AG10803 (cell line): ENCODE data around the gene PLA2G4C.
A peak's percentile ranks its signal among the peaks of the same experiment; 100 is the strongest.

Experiments
- DNase-seq: peaks from one replicate; pipeline ENCODE4 v3.0.0; 2010; ENCODE audit warnings: low read depth
- H3K4me3 ChIP-seq: 2 replicates; pipeline ENCODE4 v1.5.1; 2011; ENCODE audit warnings: mild to moderate bottlenecking, low read length, control low read depth
- CTCF ChIP-seq: conservative IDR thresholded peaks from 2 replicates; pipeline ENCODE4 v1.5.1; 2011; ENCODE audit warnings: mild to moderate bottlenecking, low read length, control low read depth, inconsistent platforms

Gene PLA2G4C

GRCh38 chr19:48006762-48007161 is 103.9 kb downstream of the PLA2G4C start:
- no peak for DNase-seq
- TF ChIP-seq CTCF, result peak; percentile 19

GRCh38 chr19:48004236-48004635 is 106.4 kb downstream of the PLA2G4C start:
- no peak for TF ChIP-seq CTCF
- no peak overlapping the region for H3K4me3 ChIP-seq
- DNase-seq, result no peak

More at GRCh38 chr19:48006762-48007161, 103.9 kb downstream of the PLA2G4C start:
- no peak overlapping the region for H3K4me3 ChIP-seq

GRCh38 chr19:48000846-48001245 is 109.8 kb downstream of the PLA2G4C start:
- no peak for TF ChIP-seq CTCF

GRCh38 chr19:47998800-47999199 is 111.8 kb downstream of the PLA2G4C start:
- no peak for TF ChIP-seq CTCF
- DNase-seq, result no peak
- H3K4me3 ChIP-seq, result no peak overlapping the region

More at GRCh38 chr19:48000846-48001245, 109.8 kb downstream of the PLA2G4C start:
- DNase-seq, result no peak
- H3K4me3 ChIP-seq, result no peak overlapping the region
